Activated T-helper 2 cell treated with anti-CD3 and anti-CD28 coated beads, Interferon-gamma antibody, Interleukin-2, Interleukin-4, amounts not matched to agents 10 μg/mL and 5 μg/mL and 100 μg/mL, durations not matched to agents 14 hours and 24 hours and 36 hours (primary cell): ENCODE results near the gene ZFY. TPM values are rescaled to one million over a fixed set of nuclear protein-coding genes. Genes with fewer than 3 reads are reported as not detected.
"Not testable (repeated sequence)": the region's sequence is repeated elsewhere in the genome, so short reads cannot be mapped to it uniquely, and the experiment has no call there.

ENCODE experiments used
- DNase-seq: peaks from one replicate; pipeline ENCODE4 v3.0.0; 2021; ENCODE audit warnings: low spot score
- H3K27ac Mint-ChIP-seq: one replicate; pipeline ENCODE4 v1.8.0; 2021; ENCODE audit warnings: mixed read lengths
- H3K27me3 Mint-ChIP-seq: one replicate; pipeline ENCODE4 v1.8.0; 2021; ENCODE audit warnings: low read depth, mixed read lengths
- H3K36me3 Mint-ChIP-seq: one replicate; pipeline ENCODE4 v1.8.0; 2021; ENCODE audit warnings: low read depth, mixed read lengths
- H3K4me1 Mint-ChIP-seq: one replicate; pipeline ENCODE4 v1.8.0; 2021; ENCODE audit warnings: low read depth, mixed read lengths
- H3K4me3 Mint-ChIP-seq: one replicate; pipeline ENCODE4 v1.8.0; 2021; ENCODE audit warnings: low read depth, mild to moderate bottlenecking, moderate library complexity, mixed read lengths
- H3K9me3 Mint-ChIP-seq: one replicate; pipeline ENCODE4 v1.8.0; 2021; ENCODE audit warnings: mixed read lengths
- intact Hi-C: fragments of 100-400 bp; cut with micrococcal nuclease; formaldehyde crosslinking; loops from one replicate; pipeline ENCODE4 v1.15.1; 2023
- total RNA-seq: library from RNA; stranded (reverse); gene quantifications from 2 replicates; pipeline ENCODE4 v1.2.3, GENCODE V29; 2022

Gene ZFY
- total RNA-seq, 1 donor from 2014 or later, result 18.6 TPM

DNA sequence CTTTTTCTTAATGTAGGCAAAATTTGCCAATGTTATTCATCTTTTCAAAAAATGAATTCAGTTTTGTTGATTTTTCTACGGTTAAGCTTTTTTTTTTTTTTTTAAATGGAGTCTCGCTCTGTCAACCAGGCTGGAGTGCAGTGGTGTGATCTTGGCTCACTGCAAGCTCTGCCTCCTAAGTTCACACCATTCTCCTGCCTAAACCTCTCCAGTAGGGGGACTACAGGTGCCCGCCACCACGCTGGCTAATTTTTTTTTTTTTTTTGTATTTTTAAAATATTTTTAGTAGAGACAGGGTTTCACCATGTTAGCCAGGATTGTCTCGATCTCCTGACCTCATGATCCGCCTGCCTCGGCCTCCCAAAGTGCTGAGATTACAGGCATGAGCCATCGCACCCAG lies 52.0 kb downstream of the ZFY start:
- DNase-seq, H3K4me1 Mint-ChIP-seq, H3K36me3 Mint-ChIP-seq, H3K27me3 Mint-ChIP-seq, H3K4me3 Mint-ChIP-seq, intact Hi-C loops, H3K9me3 Mint-ChIP-seq, H3K27ac Mint-ChIP-seq: not testable (repeated sequence)

GRCh38 chrY:2997369-2997768 lies 62.2 kb downstream of the ZFY start:
- H3K36me3 Mint-ChIP-seq, H3K27ac Mint-ChIP-seq, H3K4me3 Mint-ChIP-seq, DNase-seq, H3K27me3 Mint-ChIP-seq, H3K9me3 Mint-ChIP-seq, intact Hi-C loops: not testable (repeated sequence)
- H3K4me1 Mint-ChIP-seq, result peaks cover 19% of the 10 kb centered on the region

DNA sequence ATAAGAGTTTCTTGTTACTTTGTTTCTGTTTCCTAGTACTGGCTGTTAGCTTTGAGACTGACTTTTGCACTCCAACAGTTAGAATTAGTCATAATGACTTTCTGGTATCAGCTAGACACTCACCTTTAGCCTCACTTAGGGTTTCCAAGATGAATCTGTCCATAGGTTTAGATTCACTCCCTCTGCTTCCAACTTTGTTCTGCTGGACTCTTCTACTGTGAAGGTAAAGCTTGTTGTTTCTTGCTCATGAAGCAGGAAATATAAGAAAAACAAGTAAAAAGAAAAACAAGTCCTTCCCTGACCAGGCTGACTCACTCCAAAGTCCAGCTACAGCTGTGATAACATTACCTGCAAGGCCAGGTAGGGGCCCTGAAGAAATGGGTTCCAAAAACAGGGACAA lies 67.0 kb downstream of the ZFY start:
- Mint-ChIP-seq H3K27me3 (no peaks in the 10 kb centered on the region), H3K4me1 (peaks cover 47% of the 10 kb centered on the region), H3K27ac (peak overlapping the region; percentile 87), H3K9me3 (no peaks in the 10 kb centered on the region), H3K36me3 (peaks cover 3% of the 10 kb centered on the region), H3K4me3 (peak overlapping the region; percentile 90)
- intact Hi-C loops, result loop anchor here (2.0 to 10.0 kb wide), 4 partner anchors 53 to 147 kb away; partner anchors contain the start of gene ZFY
- no peak for DNase-seq

GRCh38 chrY:3002680-3003515 lies 67.7 kb downstream of the ZFY start:
- peak overlapping the region; percentile 87 for H3K27ac Mint-ChIP-seq
- peaks cover 50% of the 10 kb centered on the region for H3K4me1 Mint-ChIP-seq
- H3K36me3 Mint-ChIP-seq, result peaks cover 6% of the 10 kb centered on the region
- intact Hi-C loops, result loop anchor here (2.0 to 10.0 kb wide), 4 partner anchors 54 to 148 kb away; partner anchors contain the start of gene ZFY
- H3K27me3 Mint-ChIP-seq, result no peaks in the 10 kb centered on the region
- no peaks in the 10 kb centered on the region for H3K9me3 Mint-ChIP-seq
- DNase-seq, result peak; percentile 16
- H3K4me3 Mint-ChIP-seq, result peak overlapping the region; percentile 90

GRCh38 chrY:3003516-3003830 lies 68.3 kb downstream of the ZFY start:
- Mint-ChIP-seq H3K9me3 (no peaks in the 10 kb centered on the region), H3K4me1 (peaks cover 51% of the 10 kb centered on the region), H3K27ac (peak overlapping the region; percentile 87), H3K36me3 (peaks cover 10% of the 10 kb centered on the region), H3K4me3 (peak overlapping the region; percentile 90), H3K27me3 (no peaks in the 10 kb centered on the region)
- intact Hi-C loops, result loop anchor here (2.0 to 10.0 kb wide), 4 partner anchors 55 to 149 kb away; partner anchors contain the start of gene ZFY
- no peak for DNase-seq

DNA sequence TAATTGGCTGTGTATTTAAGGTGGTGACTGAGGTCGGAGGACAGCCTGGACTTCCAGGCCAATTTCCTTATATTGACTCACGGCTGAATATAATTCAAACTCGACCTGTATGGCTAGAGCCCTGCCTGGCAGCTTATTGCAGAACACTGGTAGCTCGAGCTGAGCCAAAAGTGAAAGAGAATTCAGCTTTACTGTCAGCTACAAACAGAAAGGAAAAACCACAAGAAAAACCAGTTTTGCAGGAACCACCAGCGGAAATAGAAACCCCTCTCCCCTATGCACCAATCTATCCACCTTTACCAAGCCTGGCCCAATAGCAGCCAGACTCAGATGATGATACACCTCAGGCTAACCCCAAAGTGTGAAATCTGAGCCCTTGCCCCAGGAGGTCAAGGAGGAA lies 68.7 kb downstream of the ZFY start:
- Mint-ChIP-seq H3K36me3 (peaks cover 10% of the 10 kb centered on the region), H3K27me3 (no peaks in the 10 kb centered on the region), H3K9me3 (no peaks in the 10 kb centered on the region), H3K4me3 (peak overlapping the region; percentile 90), H3K27ac (peak overlapping the region; percentile 87), H3K4me1 (peaks cover 51% of the 10 kb centered on the region)
- intact Hi-C loops, result loop anchor here (2.0 to 10.0 kb wide), 4 partner anchors 55 to 149 kb away; partner anchors contain the start of gene ZFY
- peak; percentile 34 for DNase-seq

- not testable (repeated sequence) for DNase-seq, H3K27ac Mint-ChIP-seq
- H3K4me1 Mint-ChIP-seq, result peaks cover 47% of the 10 kb centered on the region
Measured at GRCh38 chrY:3006031-3006430, 70.8 kb downstream of the ZFY start.

DNA sequence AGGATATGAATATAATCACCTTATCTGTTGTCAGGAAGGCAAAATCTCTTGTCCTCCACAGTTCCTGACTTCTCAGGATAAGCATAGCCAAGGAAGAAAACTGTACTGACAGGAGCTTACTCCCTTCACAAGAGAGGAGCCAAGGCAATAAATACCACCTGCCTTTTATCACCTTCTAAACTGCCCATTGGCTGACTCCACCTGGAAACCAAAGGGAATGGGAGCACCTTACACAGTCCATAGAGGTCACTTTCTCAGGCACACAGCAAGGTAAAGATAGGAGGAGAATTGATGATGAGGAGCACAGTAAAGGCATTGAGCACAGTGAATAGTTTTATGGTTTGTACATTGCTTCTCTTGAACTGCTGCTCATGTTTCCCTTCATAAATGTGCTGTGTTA lies 72.8 kb downstream of the ZFY start:
- intact Hi-C loops, result loop anchor here (10.0 kb wide), 2 partner anchors 123 to 153 kb away; no protein-coding TSS in a partner anchor
- H3K4me3 Mint-ChIP-seq, result no peak overlapping the region
- H3K27ac Mint-ChIP-seq, result no peak overlapping the region
- no peaks in the 10 kb centered on the region for H3K27me3 Mint-ChIP-seq
- peaks cover 12% of the 10 kb centered on the region for H3K36me3 Mint-ChIP-seq
- no peak for DNase-seq
- H3K9me3 Mint-ChIP-seq, result no peaks in the 10 kb centered on the region
- H3K4me1 Mint-ChIP-seq, result peaks cover 33% of the 10 kb centered on the region

More at GRCh38 chrY:3006031-3006430, 70.8 kb downstream of the ZFY start:
- not testable (repeated sequence) for H3K27me3 Mint-ChIP-seq, H3K9me3 Mint-ChIP-seq, H3K4me3 Mint-ChIP-seq
- intact Hi-C loops, result loop anchor here (10.0 kb wide), 2 partner anchors 121 to 151 kb away; no protein-coding TSS in a partner anchor
- H3K36me3 Mint-ChIP-seq, result peaks cover 10% of the 10 kb centered on the region

DNA sequence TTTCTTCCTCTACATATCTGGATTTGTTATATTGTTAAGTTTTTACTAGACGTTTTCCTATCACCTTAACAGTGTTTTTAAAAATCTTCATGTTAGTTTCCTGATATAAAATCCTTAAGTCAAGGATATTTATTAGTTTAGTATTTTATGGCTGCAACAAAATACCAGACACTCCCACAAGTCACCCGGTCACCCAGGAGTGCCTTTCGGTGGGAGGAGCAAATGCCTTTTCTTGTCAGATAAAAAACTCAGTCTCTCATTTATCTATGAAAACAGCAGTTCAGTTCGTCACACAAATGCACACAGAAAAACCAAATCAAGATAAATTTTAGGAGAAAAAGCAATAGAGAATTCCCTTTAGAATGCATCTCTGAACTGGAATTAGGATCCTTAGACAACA lies 77.0 kb downstream of the ZFY start:
- Mint-ChIP-seq H3K27me3 (no peaks in the 10 kb centered on the region), H3K36me3 (peaks cover 9% of the 10 kb centered on the region), H3K27ac (no peak overlapping the region), H3K9me3 (no peaks in the 10 kb centered on the region), H3K4me1 (peaks cover 7% of the 10 kb centered on the region), H3K4me3 (no peak overlapping the region)
- DNase-seq, result no peak
- intact Hi-C loops, result no loop called here

DNA sequence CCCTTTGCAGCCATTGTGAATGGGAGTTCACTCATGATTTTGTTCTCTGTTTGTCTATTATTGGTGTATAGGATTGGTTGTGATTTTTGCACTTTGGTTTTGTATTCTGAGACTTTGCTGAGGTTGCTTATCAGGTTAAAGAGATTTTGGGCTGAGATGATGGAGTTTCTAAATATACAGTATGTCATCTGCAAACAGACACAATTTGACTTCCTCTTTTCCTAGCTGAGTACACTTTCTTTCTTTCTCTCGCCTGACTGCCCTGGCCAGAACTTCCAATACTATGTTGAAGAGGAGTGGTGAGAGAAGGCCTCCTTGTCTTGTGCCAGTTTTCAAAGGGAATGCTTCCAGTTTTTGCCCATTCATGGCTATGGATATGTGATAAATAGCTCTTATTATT lies 81.4 kb downstream of the ZFY start:
- Mint-ChIP-seq H3K4me3 (no peak overlapping the region), H3K4me1 (peaks cover 3% of the 10 kb centered on the region), H3K27me3 (no peaks in the 10 kb centered on the region), H3K36me3 (peaks cover 2% of the 10 kb centered on the region), H3K9me3 (no peaks in the 10 kb centered on the region), H3K27ac (no peak overlapping the region)
- intact Hi-C loops, result no loop called here
- no peak for DNase-seq

- no peaks in the 10 kb centered on the region for H3K36me3 Mint-ChIP-seq
- no peak for DNase-seq
- H3K27me3 Mint-ChIP-seq, result no peaks in the 10 kb centered on the region
- peaks cover 3% of the 10 kb centered on the region for H3K4me1 Mint-ChIP-seq
- no peak overlapping the region for H3K27ac Mint-ChIP-seq
- intact Hi-C loops, result no loop called here
- H3K4me3 Mint-ChIP-seq, result no peak overlapping the region
- no peaks in the 10 kb centered on the region for H3K9me3 Mint-ChIP-seq
Measured at GRCh38 chrY:3018546-3018945, 83.4 kb downstream of the ZFY start.

GRCh38 chrY:3019584-3019983 lies 84.4 kb downstream of the ZFY start:
- Mint-ChIP-seq H3K9me3 (no peaks in the 10 kb centered on the region), H3K4me3 (no peak overlapping the region), H3K4me1 (peaks cover 3% of the 10 kb centered on the region), H3K27ac (no peak overlapping the region), H3K36me3 (no peaks in the 10 kb centered on the region), H3K27me3 (no peaks in the 10 kb centered on the region)
- intact Hi-C loops, result no loop called here
- no peak for DNase-seq

GRCh38 chrY:3021176-3021575 lies 86.0 kb downstream of the ZFY start:
- intact Hi-C loops, result no loop called here
- H3K36me3 Mint-ChIP-seq, result no peaks in the 10 kb centered on the region
- H3K9me3 Mint-ChIP-seq, result no peaks in the 10 kb centered on the region
- DNase-seq, result no peak
- H3K27me3 Mint-ChIP-seq, result no peaks in the 10 kb centered on the region
- no peak overlapping the region for H3K4me3 Mint-ChIP-seq
- no peak overlapping the region for H3K27ac Mint-ChIP-seq
- peaks cover 5% of the 10 kb centered on the region for H3K4me1 Mint-ChIP-seq
